ENCODE measurements around the gene LRRC2. TPM values are rescaled to one million over a fixed set of nuclear protein-coding genes. Genes with fewer than 3 reads are reported as not detected.
A peak's percentile ranks its signal among the peaks of the same experiment; 100 is the strongest.

The LRRC2 gene
- total and polyA plus RNA-seq, 9 of the 15 experiments (the other 6 are each of a cell fraction or from before 2014, with no cell fraction given): 0.01 to 0.04 (median 0.03) TPM; not detected in 5

GRCh38 chr3:46509661-46510187 is 56.4 kb downstream of the LRRC2 start (continued):
- TF ChIP-seq E2F6 (IDR thresholded peaks at IDR 0.05; ENCODE audit: borderline replicate concordance in 1 of 2, extremely low read depth in 1 of 2, insufficient read depth in 1 of 2, insufficient read length in 1 of 2, low read depth in 1 of 2, low read length in 1 of 2, poor library complexity in 1 of 2, severe bottlenecking in 1 of 2) (no peak), TCF15 (CRISPR knock-in tag; IDR thresholded peaks at IDR 0.05) (0 out of 2 replicates have a peak, but pooled peaks have one; percentile 3), ZNF184 (CRISPR knock-in tag; IDR thresholded peaks at IDR 0.05) (no peak), NCOA6 (IDR thresholded peaks at IDR 0.05) (no peak), CHCHD3 (CRISPR knock-in tag; IDR thresholded peaks at IDR 0.05) (no peak), EZH2 (IDR thresholded peaks at IDR 0.05; ENCODE audit: borderline replicate concordance, low read depth, low read length) (no peak), ARID2 (IDR thresholded peaks at IDR 0.05) (no peak), SIRT6 (IDR thresholded peaks at IDR 0.05; ENCODE audit: low read depth, low read length) (no peak), ZNF408 (CRISPR knock-in tag; IDR thresholded peaks at IDR 0.05; ENCODE audit: low read depth) (no peak), OTX1 (CRISPR knock-in tag; IDR thresholded peaks at IDR 0.05) (no peak), SMAD2 (IDR thresholded peaks at IDR 0.05; ENCODE audit: low read depth, low read length) (no peak), LCOR (CRISPR knock-in tag; IDR thresholded peaks at IDR 0.05) (0 out of 2 replicates have a peak, but pooled peaks have one; percentile 16), ZHX1 (conservative IDR thresholded peaks at IDR 0.05; ENCODE audit: low read length) (peak; percentile 77; the same call in 1 of the 2 replicates), ZNF23 (CRISPR knock-in tag; IDR thresholded peaks at IDR 0.05) (no peak), MEF2D (tag; conservative IDR thresholded peaks at IDR 0.05; ENCODE audit: low read depth) (no peak), HMBOX1 (IDR thresholded peaks at IDR 0.05) (peak; percentile 62), ZNF436 (CRISPR knock-in tag; IDR thresholded peaks at IDR 0.05) (no peak), NR2C2 (CRISPR knock-in tag; IDR thresholded peaks at IDR 0.05) (no peak), NR2C2 (tag; IDR thresholded peaks at IDR 0.05) (peak; percentile 70), HES1 (IDR thresholded peaks at IDR 0.05; ENCODE audit: low read depth) (no peak), ZNF584 (CRISPR knock-in tag; IDR thresholded peaks at IDR 0.05; ENCODE audit: low read depth) (no peak; the same call in 1 of the 2 replicates), SPI1 (IDR thresholded peaks at IDR 0.05; ENCODE audit: borderline replicate concordance, low read depth, low read length) (no peak)
